GM23248 (cell line): ENCODE results near the gene SVEP1. TPM values are rescaled to one million over a fixed set of nuclear protein-coding genes. Genes with fewer than 3 reads are reported as not detected.

Experiments
- DNase-seq: peaks from one replicate; pipeline ENCODE4 v3.0.0-alpha.2; 2015
- H2AFZ ChIP-seq: fragments of 200-600 bp; sonication (generic); 2 replicates; pipeline ENCODE4 v1.6.1; 2016; ENCODE audit warnings: antibody characterized with exemption
- H3F3A ChIP-seq: fragments of 200-600 bp; sonication (generic); 2 replicates; pipeline ENCODE4 v1.6.1; 2016; ENCODE audit warnings: mild to moderate bottlenecking, antibody characterized with exemption, mixed run types; ENCODE audit not compliant: insufficient read depth
- H3K27ac ChIP-seq: fragments of 200-600 bp; sonication (generic); 2 replicates; pipeline ENCODE4 v1.5.1; 2016; ENCODE audit warnings: mild to moderate bottlenecking
- H3K27me3 ChIP-seq: fragments of 200-600 bp; sonication (generic); replicated peaks from 2 replicates; pipeline ENCODE4 v1.6.1; 2016; ENCODE audit warnings: mild to moderate bottlenecking; ENCODE audit not compliant: insufficient read depth
- H3K36me3 ChIP-seq: fragments of 200-600 bp; sonication (generic); 2 replicates; pipeline ENCODE4 v1.6.1; 2016; ENCODE audit warnings: low read depth, mild to moderate bottlenecking
- H3K4me1 ChIP-seq: fragments of 200-600 bp; sonication (generic); 2 replicates; pipeline ENCODE4 v1.6.1; 2016; ENCODE audit warnings: mild to moderate bottlenecking; ENCODE audit not compliant: insufficient read depth
- H3K4me2 ChIP-seq: fragments of 200-600 bp; sonication (generic); one replicate; pipeline ENCODE4 v1.6.1; 2016; ENCODE audit warnings: mild to moderate bottlenecking; ENCODE audit not compliant: unreplicated experiment
- H3K4me3 ChIP-seq: fragments of 200-600 bp; sonication (generic); 2 replicates; pipeline ENCODE4 v1.5.1; 2016; ENCODE audit warnings: mild to moderate bottlenecking
- H3K79me2 ChIP-seq: fragments of 200-600 bp; sonication (generic); 2 replicates; pipeline ENCODE4 v1.6.1; 2016; ENCODE audit warnings: mild to moderate bottlenecking; ENCODE audit not compliant: insufficient read depth
- H3K9ac ChIP-seq: fragments of 200-600 bp; sonication (generic); 2 replicates; pipeline ENCODE4 v1.6.1; 2016; ENCODE audit warnings: mild to moderate bottlenecking
- H3K9me2 ChIP-seq: fragments of 200-600 bp; sonication (generic); 2 replicates; pipeline ENCODE4 v1.6.1; 2016; ENCODE audit warnings: mixed run types, mild to moderate bottlenecking, moderate library complexity; ENCODE audit not compliant: insufficient read depth
- H3K9me3 ChIP-seq: fragments of 200-600 bp; sonication (generic); one replicate; pipeline ENCODE4 v1.6.1; 2017; ENCODE audit warnings: low read depth
- H4K20me1 ChIP-seq: fragments of 200-600 bp; sonication (generic); 2 replicates; pipeline ENCODE4 v1.6.0; 2016; ENCODE audit not compliant: insufficient read depth
- EZH2 ChIP-seq: fragments of 200-600 bp; sonication (generic); IDR thresholded peaks from 2 replicates; pipeline ENCODE4 v1.6.1; 2018; ENCODE audit warnings: antibody characterized with exemption, mild to moderate bottlenecking; ENCODE audit not compliant: insufficient read depth, poor library complexity, severe bottlenecking
- EZH2phosphoT487 ChIP-seq: fragments of 200-600 bp; sonication (generic); IDR thresholded peaks from 2 replicates; pipeline ENCODE4 v1.6.1; 2018; ENCODE audit warnings: antibody characterized with exemption, moderate library complexity, mild to moderate bottlenecking, low read depth; ENCODE audit not compliant: insufficient read depth
- WGBS, 2 experiments: methylation state at CpG; one replicate each; pipeline ENCODE4 v1.1.6; 2015 to 2017; ENCODE audit warnings: low lambda C conversion rate in 2 of 2, low coverage in 1 of 2; ENCODE audit errors: missing lambda C conversion rate in 2 of 2; 5-methylcytosine and 5-hydroxymethylcytosine counted together
- in situ Hi-C: fragments of 300-500 bp; cut with MboI; formaldehyde crosslinking; loops from 2 replicates; pipeline ENCODE4 v1.15.0; 2020
- polyA plus RNA-seq: library from polyadenylated mRNA; unstranded; fragments of >200 nt; fragmentation: Nextera tagmentation; extraction: Ambion mirVana; gene quantifications from 2 replicates; pipeline ENCODE4 v1.2.1, GENCODE V29; 2016
- total RNA-seq: library from RNA; depleted of rRNA; stranded (reverse); fragments of >200 nt; shearing (Covaris generic); gene quantifications from 2 replicates; pipeline ENCODE4 v1.2.3, GENCODE V29; 2014

SVEP1 gene
- total and polyA plus RNA-seq, 2 experiments from 2014 or later = 13.6 to 47.3 TPM

- no peaks in the 10 kb centered on the region for H3K9me2 ChIP-seq
- no peak overlapping the region for H2AFZ ChIP-seq
- TF ChIP-seq EZH2 (no peak), EZH2phosphoT487 (no peak)
- no peak for DNase-seq
- no peaks in the 10 kb centered on the region for H3K79me2 ChIP-seq
- peaks cover 53% of the 10 kb centered on the region for H3K36me3 ChIP-seq
- no peak overlapping the region for H3K4me2 ChIP-seq
- in situ Hi-C loops = no loop called here
- no peaks in the 10 kb centered on the region for H3K4me1 ChIP-seq
- H3K27ac ChIP-seq = no peak overlapping the region
- H4K20me1 ChIP-seq = no peaks in the 10 kb centered on the region
- no peaks in the 10 kb centered on the region for H3K27me3 ChIP-seq
- no peaks in the 10 kb centered on the region for H3K9me3 ChIP-seq
- no peak overlapping the region for H3K9ac ChIP-seq
- no peaks in the 10 kb centered on the region for H3F3A ChIP-seq
- no peak overlapping the region for H3K4me3 ChIP-seq
Measured at GRCh38 chr9:110455860-110456259, 123.7 kb downstream of the SVEP1 start.

- peaks cover 60% of the 10 kb centered on the region for H3K36me3 ChIP-seq
- H2AFZ ChIP-seq = no peak overlapping the region
- in situ Hi-C loops = no loop called here
- H3K9me2 ChIP-seq = no peaks in the 10 kb centered on the region
- H3K27me3 ChIP-seq = no peaks in the 10 kb centered on the region
- H3K27ac ChIP-seq = no peak overlapping the region
- DNase-seq = peak; percentile 19
- no peak overlapping the region for H3K9ac ChIP-seq
- H3K4me2 ChIP-seq = no peak overlapping the region
- H3K9me3 ChIP-seq = no peaks in the 10 kb centered on the region
- H3F3A ChIP-seq = no peaks in the 10 kb centered on the region
- TF ChIP-seq EZH2phosphoT487 = no peak
- TF ChIP-seq EZH2 = no peak
- H3K4me3 ChIP-seq = no peak overlapping the region
- H3K4me1 ChIP-seq = no peaks in the 10 kb centered on the region
- no peaks in the 10 kb centered on the region for H4K20me1 ChIP-seq
- WGBS, 2 experiments = 36 to 44% methylated on average over 3 of the region's 3 CpGs
- no peaks in the 10 kb centered on the region for H3K79me2 ChIP-seq
Measured at GRCh38 chr9:110452227-110452801, 127.2 kb downstream of the SVEP1 start.

GRCh38 chr9:110451726-110452125 lies 127.8 kb downstream of the SVEP1 start:
- WGBS, 2 experiments = 55 to 64% methylated on average over 2 of the region's 2 CpGs
- Histone ChIP-seq H3K4me3 (no peak overlapping the region), H3K27me3 (no peaks in the 10 kb centered on the region), H2AFZ (no peak overlapping the region), H3K4me1 (no peaks in the 10 kb centered on the region), H3K9me2 (no peaks in the 10 kb centered on the region), H3K9ac (no peak overlapping the region), H4K20me1 (no peaks in the 10 kb centered on the region), H3K9me3 (no peaks in the 10 kb centered on the region), H3K4me2 (no peak overlapping the region), H3K79me2 (no peaks in the 10 kb centered on the region), H3K36me3 (peaks cover 60% of the 10 kb centered on the region), H3K27ac (no peak overlapping the region), H3F3A (no peaks in the 10 kb centered on the region)
- DNase-seq = no peak
- TF ChIP-seq EZH2phosphoT487 (no peak), EZH2 (no peak)
- in situ Hi-C loops = no loop called here

- H3K36me3 ChIP-seq = peaks cover 55% of the 10 kb centered on the region
Measured at GRCh38 chr9:110447476-110447875, 132.1 kb downstream of the SVEP1 start.

DNA sequence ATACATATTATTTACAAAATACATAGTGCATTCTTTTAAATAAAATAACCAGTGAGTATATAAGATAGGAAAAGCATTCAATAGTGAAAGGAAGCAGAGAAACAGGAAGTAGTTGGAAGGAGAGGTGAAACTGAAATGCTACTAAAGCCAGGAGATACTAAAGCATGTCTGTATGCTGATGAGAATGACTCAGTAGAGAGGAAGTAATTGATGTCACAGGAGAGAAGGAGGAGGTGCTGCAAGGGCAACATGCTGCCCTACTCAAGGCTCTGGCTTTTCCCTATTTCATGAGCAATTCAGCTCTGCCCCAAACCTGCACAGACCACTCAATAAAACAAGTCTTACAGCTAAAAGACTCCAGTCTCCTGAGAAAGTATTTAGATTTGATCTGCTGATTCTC lies 133.4 kb downstream of the SVEP1 start:
- Histone ChIP-seq H3K27me3 (no peaks in the 10 kb centered on the region), H3K36me3 (peaks cover 52% of the 10 kb centered on the region), H3K79me2 (no peaks in the 10 kb centered on the region), H3K9me2 (no peaks in the 10 kb centered on the region), H4K20me1 (no peaks in the 10 kb centered on the region), H3K9me3 (peaks cover 3% of the 10 kb centered on the region), H3K4me2 (no peak overlapping the region), H3K9ac (no peak overlapping the region), H3F3A (peaks cover 44% of the 10 kb centered on the region), H3K4me1 (peaks cover 36% of the 10 kb centered on the region), H3K4me3 (no peak overlapping the region), H2AFZ (no peak overlapping the region), H3K27ac (no peak overlapping the region)
- DNase-seq = peak; percentile 14
- TF ChIP-seq EZH2 (no peak), EZH2phosphoT487 (no peak)
- in situ Hi-C loops = no loop called here

More at GRCh38 chr9:110447476-110447875, 132.1 kb downstream of the SVEP1 start:
- no peak for TF ChIP-seq EZH2phosphoT487
- no peak for TF ChIP-seq EZH2
- Histone ChIP-seq H3K9me2 (no peaks in the 10 kb centered on the region), H3K27ac (no peak overlapping the region), H2AFZ (no peak overlapping the region), H3K4me1 (peaks cover 27% of the 10 kb centered on the region), H3K79me2 (no peaks in the 10 kb centered on the region), H3K9ac (no peak overlapping the region), H3K27me3 (no peaks in the 10 kb centered on the region), H3F3A (peaks cover 34% of the 10 kb centered on the region), H3K4me2 (no peak overlapping the region), H3K9me3 (peaks cover 3% of the 10 kb centered on the region), H3K4me3 (no peak overlapping the region), H4K20me1 (no peaks in the 10 kb centered on the region)
- in situ Hi-C loops = no loop called here
- no peak for DNase-seq
